ENCODE results near the gene DCDC2C. TPM values are rescaled to one million over a fixed set of nuclear protein-coding genes. Genes with fewer than 3 reads are reported as not detected.

The DCDC2C gene
- total and polyA plus RNA-seq, 2 of the 4 experiments (the other 2 are of a cell fraction) = not detected

DNA sequence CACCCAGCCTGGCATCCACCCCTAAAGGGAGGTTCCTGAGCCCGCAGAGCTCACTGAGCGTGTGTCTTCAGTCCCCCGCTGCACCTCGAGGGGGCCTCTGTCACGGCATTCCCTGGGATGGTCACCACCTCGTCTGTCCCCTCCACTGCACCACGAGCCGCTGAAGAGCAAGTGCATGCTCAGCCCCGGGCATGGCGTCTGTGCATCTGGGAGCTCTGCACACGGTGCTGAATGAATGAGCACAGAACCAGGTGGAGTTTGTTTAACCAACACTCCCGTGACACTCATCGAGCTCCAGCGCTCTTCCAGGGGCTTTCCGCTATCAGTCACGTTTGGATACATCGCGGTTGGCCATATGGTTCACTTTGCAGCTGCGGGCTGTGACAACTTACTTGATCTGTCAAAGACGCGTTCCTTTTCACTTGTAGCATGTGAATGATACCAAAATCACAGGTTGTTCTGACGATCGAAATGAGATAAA, 36.2 kb upstream of the DCDC2C start:
- no peak overlapping the region for H3K14ac ChIP-seq (replicated peaks; ENCODE audit: low read depth, low read length)
- BruUV-seq (replicated peaks) = no TSS peak
- no peak overlapping the region; the same call in 1 of the 2 replicates for H2BK20ac ChIP-seq (ENCODE audit: low read depth, low read length)
- H4K91ac ChIP-seq (ENCODE audit: insufficient read depth, low read depth, low read length) = peak overlapping the region; percentile 16; the same call in 1 of the 2 replicates
- peak; percentile 92 for DNase-seq
- peak overlapping the region; percentile 24; the same call in 1 of the 2 replicates for H3K9ac ChIP-seq (ENCODE audit: low read depth, low read length)
- no peak overlapping the region; a peak in 1 of 4 replicates for H4K8ac ChIP-seq (ENCODE audit: low read depth in 2 of 2, low read length in 2 of 2)
- H3K79me1 ChIP-seq (ENCODE audit: low read depth in 1 of 2, low read length in 2 of 2) = no peaks in the 10 kb centered on the region
- H3K9me1 ChIP-seq (ENCODE audit: insufficient read depth, low read length) = no peaks in the 10 kb centered on the region
- H3K23ac ChIP-seq (ENCODE audit: low read depth, low read length) = 0 out of 2 replicates have a peak overlapping the region, but pooled peaks have one; percentile 24
- no peaks in the 10 kb centered on the region for H3K36me3 ChIP-seq (ENCODE audit: control insufficient read depth, insufficient read depth, low read length)
- intact Hi-C loops (cut with micrococcal nuclease) (no loop called here), dilution Hi-C loops (cut with HindIII; ENCODE audit: low sequenced_read_pairs, unreplicated experiment) (no loop called here), in situ Hi-C loops (cut with MboI; ENCODE audit: low sequenced_read_pairs) (loop anchor here (25.0 kb wide), 1 partner anchor 1805 kb away; no protein-coding TSS in a partner anchor)
- ChIA-PET CTCF (interaction anchor here (1.0 kb wide), 1 partner anchor 61 kb away, joined by 3 read pairs; no protein-coding TSS in a partner anchor), POLR2A (ENCODE audit: unreplicated experiment) (no interaction called here)
- no peak overlapping the region for H2BK5ac ChIP-seq (ENCODE audit: low read depth, low read length, poor library complexity, severe bottlenecking)
- no peak overlapping the region for H2AK9ac ChIP-seq (replicated peaks; ENCODE audit: low read depth, low read length, poor library complexity)
- H3K56ac ChIP-seq (ENCODE audit: extremely low read depth, insufficient read depth, low read length) = no peak overlapping the region
- H3K27me3 ChIP-seq (ENCODE audit: control insufficient read depth, insufficient read depth, low read length) = no peaks in the 10 kb centered on the region; the same call in 1 of the 2 replicates
- peak overlapping the region; percentile 49; the same call in 1 of the 2 replicates for H2BK120ac ChIP-seq (ENCODE audit: low read depth, low read length)
- H3K27ac ChIP-seq (ENCODE audit: insufficient read depth, low read length) = peak overlapping the region; percentile 17; the same call in 1 of the 2 replicates
- peak overlapping the region; percentile 38; the same call in 1 of the 2 replicates for H3K4ac ChIP-seq (ENCODE audit: low read depth, low read length)
- peak overlapping the region; percentile 80 for H2AFZ ChIP-seq (replicated peaks; ENCODE audit: low read length, poor library complexity)
- peak overlapping the region; percentile 39; the same call in 1 of the 2 replicates for H3K4me3 ChIP-seq (ENCODE audit: insufficient read depth, low read depth, low read length)
- TF ChIP-seq MXI1 (IDR thresholded peaks at IDR 0.05; ENCODE audit: borderline replicate concordance, low read depth, low read length) = 0 out of 2 replicates have a peak, but pooled peaks have one; percentile 16
- no peak for TF ChIP-seq SMC3 (IDR thresholded peaks at IDR 0.05; ENCODE audit: low read depth, low read length)
- no peak for TF ChIP-seq MAFK (IDR thresholded peaks at IDR 0.05; ENCODE audit: low read depth, low read length)
- peak; percentile 72 for TF ChIP-seq BHLHE40 (IDR thresholded peaks at IDR 0.05; ENCODE audit: low read depth, low read length)
- TF ChIP-seq FOS (IDR thresholded peaks at IDR 0.05; ENCODE audit: low read depth, low read length) = no peak
- no peak for TF ChIP-seq RFX5 (IDR thresholded peaks at IDR 0.05; ENCODE audit: low read depth, low read length)
- no peak for TF ChIP-seq NFE2L2 (IDR thresholded peaks at IDR 0.05; ENCODE audit: low read depth, low read length)
- TF ChIP-seq, protein P1, sequence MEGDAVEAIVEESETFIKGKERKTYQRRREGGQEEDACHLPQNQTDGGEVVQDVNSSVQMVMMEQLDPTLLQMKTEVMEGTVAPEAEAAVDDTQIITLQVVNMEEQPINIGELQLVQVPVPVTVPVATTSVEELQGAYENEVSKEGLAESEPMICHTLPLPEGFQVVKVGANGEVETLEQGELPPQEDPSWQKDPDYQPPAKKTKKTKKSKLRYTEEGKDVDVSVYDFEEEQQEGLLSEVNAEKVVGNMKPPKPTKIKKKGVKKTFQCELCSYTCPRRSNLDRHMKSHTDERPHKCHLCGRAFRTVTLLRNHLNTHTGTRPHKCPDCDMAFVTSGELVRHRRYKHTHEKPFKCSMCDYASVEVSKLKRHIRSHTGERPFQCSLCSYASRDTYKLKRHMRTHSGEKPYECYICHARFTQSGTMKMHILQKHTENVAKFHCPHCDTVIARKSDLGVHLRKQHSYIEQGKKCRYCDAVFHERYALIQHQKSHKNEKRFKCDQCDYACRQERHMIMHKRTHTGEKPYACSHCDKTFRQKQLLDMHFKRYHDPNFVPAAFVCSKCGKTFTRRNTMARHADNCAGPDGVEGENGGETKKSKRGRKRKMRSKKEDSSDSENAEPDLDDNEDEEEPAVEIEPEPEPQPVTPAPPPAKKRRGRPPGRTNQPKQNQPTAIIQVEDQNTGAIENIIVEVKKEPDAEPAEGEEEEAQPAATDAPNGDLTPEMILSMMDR (conservative IDR thresholded peaks at IDR 0.05; ENCODE audit: low read depth, low read length) = no peak
- H3K9me3 ChIP-seq (ENCODE audit: control insufficient read depth, insufficient read depth, low read length) = no peaks in the 10 kb centered on the region
- peak overlapping the region; percentile 28 for H3K18ac ChIP-seq (ENCODE audit: low read depth, low read length)
- H4K5ac ChIP-seq (ENCODE audit: low read depth, low read length) = peak overlapping the region; percentile 58; the same call in 1 of the 2 replicates
- no peak overlapping the region for H2AK5ac ChIP-seq (ENCODE audit: low read depth, low read length)
- peak overlapping the region; percentile 78 for H3K4me2 ChIP-seq (ENCODE audit: low read depth, low read length)
- H4K20me1 ChIP-seq (ENCODE audit: insufficient read depth, low read length) = no peaks in the 10 kb centered on the region
- 0% methylated on average over 4 of the region's 23 CpGs; no CpG with 5 or more reads in 1 of the 2 experiments for WGBS, 2 experiments (ENCODE audit: extremely low coverage in 2 of 2, insufficient read length in 1 of 2)
- peak; percentile 81 for ATAC-seq (ENCODE audit: low read depth)
- peaks cover 4% of the 10 kb centered on the region; the same call in 1 of the 2 replicates for H3K4me1 ChIP-seq (ENCODE audit: control insufficient read depth, insufficient read depth, low read length)
- no peak overlapping the region for H2BK15ac ChIP-seq (ENCODE audit: low read depth, low read length)
